GM12875 (cell line): ENCODE measurements around the gene CPD.

Experiments used
- H3K4me3 ChIP-seq: one replicate; pipeline ENCODE4 v1.5.1; 2011; ENCODE audit warnings: low read depth, low read length, control low read depth
- TF ChIP-seq, protein P1 (sequence below): IDR thresholded peaks from 2 replicates; pipeline ENCODE4 v1.5.1; 2011; ENCODE audit warnings: low read depth, mild to moderate bottlenecking, control low read depth, inconsistent platforms, low read length, moderate library complexity, borderline replicate concordance; ENCODE audit not compliant: insufficient read depth

Gene CPD

DNA sequence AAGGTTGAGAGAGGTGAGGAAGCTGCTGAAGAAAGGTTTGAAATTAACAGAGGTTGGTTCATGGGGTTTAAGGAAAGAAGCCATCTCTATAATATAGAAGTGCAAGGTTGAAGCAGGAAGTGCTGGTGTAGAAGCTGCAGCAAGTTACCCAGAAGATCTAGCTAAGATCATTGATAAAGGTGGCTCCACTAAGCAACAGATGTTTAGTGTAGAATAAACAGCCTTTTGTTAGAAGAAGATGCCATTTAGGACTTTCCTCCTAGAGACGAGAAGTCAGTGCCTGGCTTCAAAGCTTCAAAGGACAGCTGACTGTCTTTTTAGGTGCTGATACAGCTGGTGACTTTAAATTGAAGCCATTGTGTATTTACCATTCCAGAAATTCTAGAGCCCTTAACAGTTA is 127.8 kb downstream of the CPD start:
- H3K4me3 ChIP-seq, result no peak overlapping the region
- TF ChIP-seq, protein P1, sequence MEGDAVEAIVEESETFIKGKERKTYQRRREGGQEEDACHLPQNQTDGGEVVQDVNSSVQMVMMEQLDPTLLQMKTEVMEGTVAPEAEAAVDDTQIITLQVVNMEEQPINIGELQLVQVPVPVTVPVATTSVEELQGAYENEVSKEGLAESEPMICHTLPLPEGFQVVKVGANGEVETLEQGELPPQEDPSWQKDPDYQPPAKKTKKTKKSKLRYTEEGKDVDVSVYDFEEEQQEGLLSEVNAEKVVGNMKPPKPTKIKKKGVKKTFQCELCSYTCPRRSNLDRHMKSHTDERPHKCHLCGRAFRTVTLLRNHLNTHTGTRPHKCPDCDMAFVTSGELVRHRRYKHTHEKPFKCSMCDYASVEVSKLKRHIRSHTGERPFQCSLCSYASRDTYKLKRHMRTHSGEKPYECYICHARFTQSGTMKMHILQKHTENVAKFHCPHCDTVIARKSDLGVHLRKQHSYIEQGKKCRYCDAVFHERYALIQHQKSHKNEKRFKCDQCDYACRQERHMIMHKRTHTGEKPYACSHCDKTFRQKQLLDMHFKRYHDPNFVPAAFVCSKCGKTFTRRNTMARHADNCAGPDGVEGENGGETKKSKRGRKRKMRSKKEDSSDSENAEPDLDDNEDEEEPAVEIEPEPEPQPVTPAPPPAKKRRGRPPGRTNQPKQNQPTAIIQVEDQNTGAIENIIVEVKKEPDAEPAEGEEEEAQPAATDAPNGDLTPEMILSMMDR, result no peak

DNA sequence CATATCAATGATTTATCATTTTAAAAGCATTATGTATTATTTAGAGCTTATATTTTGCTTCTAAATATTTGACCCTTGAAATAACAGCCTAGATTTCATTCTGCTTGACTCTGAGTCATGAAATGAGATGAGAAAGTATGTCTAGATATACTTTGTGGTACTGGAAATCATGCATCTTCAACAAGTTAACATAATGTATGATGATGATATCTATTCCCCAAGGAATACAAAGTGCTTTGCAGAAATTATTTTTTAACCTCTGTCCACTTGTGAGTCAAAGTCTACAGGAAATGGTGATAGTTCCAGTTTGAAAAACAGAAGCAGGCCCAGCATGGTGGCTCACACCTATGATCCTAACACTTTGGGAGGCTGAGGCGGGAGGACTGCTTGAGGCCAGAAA is 134.6 kb downstream of the CPD start:
- TF ChIP-seq, protein P1, result no peak

DNA sequence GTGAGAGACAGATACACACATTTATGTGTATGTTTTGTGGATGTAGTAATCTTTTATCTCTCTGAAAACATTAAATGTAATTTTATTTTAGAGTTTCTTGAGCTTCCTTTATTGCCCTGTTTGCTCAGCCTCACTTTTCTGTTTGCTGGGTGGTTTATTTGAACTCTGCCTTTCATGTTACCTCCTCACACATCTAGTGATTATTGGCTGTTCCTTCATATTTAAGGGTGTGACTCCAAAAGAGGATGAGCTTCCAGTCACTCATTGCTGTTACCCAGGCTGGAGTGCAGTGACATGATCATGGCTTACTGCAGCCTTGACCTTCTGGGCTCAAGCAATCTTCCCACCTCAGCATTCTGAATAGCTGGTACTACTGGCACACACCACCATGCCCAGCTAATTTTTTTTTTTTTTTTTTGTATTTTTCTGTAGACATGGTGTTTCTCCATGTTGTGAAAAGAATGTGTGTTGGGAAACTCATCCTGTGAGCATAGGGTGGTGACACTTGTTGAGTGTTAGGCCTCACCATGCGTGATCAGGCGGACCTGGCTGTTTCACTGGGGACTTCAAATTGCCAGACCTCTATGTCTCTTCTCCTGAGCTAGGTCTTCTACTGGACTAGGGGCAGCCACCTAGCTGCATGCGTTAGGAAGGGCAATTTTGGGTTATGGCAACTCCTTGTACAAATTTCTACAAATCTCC is 136.3 kb downstream of the CPD start:
- no peak overlapping the region for H3K4me3 ChIP-seq
- TF ChIP-seq, protein P1, result no peak

More for the DNA sequence above, 134.6 kb downstream of the CPD start:
- no peak overlapping the region for H3K4me3 ChIP-seq

DNA sequence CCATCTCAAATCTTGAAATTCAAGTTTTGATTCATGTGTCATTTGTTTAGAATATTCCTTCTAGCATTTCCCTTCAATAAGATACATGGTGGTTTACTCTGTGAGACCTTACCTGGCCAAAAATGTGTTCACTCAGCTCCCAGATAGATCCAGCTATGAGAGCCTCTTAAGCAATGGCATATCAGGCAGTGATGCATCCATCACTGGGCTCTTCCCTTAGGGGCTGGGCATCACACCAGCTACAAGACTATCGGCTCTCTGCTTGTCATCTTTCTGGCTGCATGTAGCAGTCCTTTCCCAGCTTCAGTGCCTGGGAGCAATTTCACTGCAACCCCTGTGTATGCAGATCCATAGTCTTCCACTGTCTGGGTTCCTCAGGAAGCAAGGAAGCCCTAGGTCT is 139.1 kb downstream of the CPD start:
- H3K4me3 ChIP-seq, result no peak overlapping the region
- TF ChIP-seq, protein P1, result no peak

DNA sequence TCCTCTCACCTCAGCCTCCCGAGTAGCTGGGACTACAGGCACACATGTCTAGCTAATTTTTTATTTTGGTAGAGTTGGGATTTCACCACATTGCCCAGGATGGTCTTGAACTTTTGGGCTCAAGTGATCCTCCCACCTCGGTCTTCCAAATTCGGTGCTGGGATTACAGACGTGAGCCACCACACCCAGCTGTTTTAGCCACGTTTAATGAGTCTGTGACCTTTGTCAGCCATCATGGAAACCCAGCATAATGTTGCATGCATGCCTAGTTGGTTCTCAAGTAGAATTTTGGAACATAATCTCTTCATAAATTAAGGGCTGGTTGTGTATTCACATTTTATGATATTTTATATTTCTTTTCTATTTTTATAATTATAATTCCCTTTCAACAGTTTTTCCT is 140.4 kb downstream of the CPD start:
- H3K4me3 ChIP-seq, result no peak overlapping the region
- TF ChIP-seq, protein P1, result no peak
